Dermis microvascular lymphatic vessel endothelial cell (primary cell): ENCODE data around the gene DNASE1L1. TPM values are rescaled to one million over a fixed set of nuclear protein-coding genes. Genes with fewer than 3 reads are reported as not detected.
"Not testable (repeated sequence)": the region's sequence is repeated elsewhere in the genome, so short reads cannot be mapped to it uniquely, and the experiment has no call there.

Experiments
- DNase-seq, 2 donors: peaks; one replicate each; pipeline versions ENCODE4 v3.0.0 to v3.0.0-alpha.2; 2010; ENCODE audit warnings: low read depth in 2 of 2
- total RNA-seq: library from RNA; depleted of rRNA; stranded (reverse); fragments of >200 nt; gene quantifications from 2 replicates; pipeline ENCODE4 v1.2.1, GENCODE V29; 2014

DNASE1L1 gene
- total RNA-seq, 1 donor from 2014 or later: 105 TPM

DNA sequence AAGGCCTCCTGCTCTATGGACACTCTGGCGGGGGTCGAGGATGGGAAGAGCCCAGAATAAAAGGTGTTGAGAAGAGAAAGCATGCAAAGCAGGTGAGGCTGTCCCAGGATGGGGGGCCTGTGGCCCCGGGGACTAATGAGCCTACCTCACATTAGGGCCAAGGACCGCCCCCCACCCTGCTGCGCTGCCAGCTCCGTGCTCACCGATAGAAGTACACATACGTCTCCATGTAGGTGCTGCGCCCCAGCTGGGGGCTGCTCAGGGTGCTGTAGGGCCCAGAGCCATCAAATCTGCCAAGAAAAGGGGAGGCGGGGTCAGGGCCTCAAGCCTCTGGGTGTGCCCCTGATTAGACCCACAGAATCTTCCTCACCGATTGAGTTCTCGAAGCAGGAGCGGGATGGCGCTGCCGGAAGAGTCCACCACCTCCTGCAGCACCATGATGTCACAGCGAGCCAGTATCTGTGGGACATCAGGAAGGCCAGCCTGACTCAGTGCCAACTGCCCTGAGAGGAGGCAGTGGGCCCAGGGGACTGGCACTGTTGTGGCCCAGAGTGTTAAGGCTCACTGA is 4.3 kb downstream of the DNASE1L1 start:
- DNase-seq: no peak

DNA sequence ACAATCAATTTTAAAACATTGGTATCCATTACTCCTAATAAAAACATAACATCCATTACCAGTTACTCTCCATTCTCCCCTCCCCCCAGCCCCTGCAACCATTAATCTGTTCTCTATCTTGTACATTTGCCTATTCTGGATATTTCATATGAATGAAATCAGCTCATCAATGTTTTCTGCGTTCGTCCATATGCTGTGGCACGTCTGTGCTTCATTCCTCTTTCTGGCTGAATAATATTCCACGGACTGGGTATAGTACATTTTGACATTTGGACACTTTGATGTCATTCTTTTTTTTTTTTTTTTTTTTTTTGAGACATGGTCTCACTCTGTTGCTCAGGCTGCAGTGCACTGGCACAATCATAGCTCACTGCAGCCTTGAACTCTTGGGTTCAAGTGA is 5.2 kb downstream of the DNASE1L1 start:
- DNase-seq: no peak

DNA sequence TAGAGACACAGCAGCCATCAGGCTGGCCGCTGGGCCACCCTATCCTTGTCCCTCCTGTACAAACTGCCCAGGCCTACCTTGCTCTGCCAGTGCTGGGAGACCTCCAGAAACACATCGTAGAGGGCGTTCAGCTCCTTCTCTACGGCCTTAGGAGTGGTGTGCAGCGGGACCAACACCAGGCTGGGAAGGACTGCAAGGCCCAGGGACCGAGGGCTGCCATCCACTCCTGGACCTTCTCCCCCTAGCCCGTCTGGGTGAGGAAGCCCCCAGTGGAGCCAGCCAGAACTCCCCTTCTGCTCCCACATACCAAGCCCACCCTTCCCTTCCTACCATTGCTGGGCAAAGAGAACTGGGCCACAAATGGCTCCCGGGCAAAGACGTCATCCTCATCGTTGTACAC is 5.9 kb downstream of the DNASE1L1 start:
- DNase-seq: no peak

DNA sequence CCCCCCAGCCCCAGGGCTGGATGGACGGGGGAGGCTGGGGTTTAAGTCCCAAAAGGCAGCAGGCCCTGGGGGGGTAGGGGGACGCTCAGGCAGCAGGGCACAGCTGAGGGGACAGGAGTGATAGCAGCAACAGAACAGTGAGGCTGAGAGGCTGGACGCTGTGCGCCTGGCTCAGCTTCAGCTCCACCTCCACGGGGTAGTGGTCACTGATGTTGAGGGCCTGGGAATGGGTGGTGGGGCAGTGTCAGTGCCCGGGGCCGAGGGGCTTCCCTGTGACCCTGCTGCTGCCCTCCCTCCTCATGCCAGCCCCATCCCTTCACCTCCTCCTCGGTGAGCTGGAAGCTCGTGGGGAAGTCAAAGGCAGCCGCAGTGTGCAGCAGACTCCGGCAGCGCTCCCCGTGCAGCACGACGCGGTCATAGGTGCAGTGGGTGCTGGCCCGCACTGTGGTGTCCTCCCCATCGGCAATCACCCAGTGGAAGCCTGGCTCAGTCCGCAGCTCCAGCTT is 6.4 kb downstream of the DNASE1L1 start:
- no peak for DNase-seq

DNA sequence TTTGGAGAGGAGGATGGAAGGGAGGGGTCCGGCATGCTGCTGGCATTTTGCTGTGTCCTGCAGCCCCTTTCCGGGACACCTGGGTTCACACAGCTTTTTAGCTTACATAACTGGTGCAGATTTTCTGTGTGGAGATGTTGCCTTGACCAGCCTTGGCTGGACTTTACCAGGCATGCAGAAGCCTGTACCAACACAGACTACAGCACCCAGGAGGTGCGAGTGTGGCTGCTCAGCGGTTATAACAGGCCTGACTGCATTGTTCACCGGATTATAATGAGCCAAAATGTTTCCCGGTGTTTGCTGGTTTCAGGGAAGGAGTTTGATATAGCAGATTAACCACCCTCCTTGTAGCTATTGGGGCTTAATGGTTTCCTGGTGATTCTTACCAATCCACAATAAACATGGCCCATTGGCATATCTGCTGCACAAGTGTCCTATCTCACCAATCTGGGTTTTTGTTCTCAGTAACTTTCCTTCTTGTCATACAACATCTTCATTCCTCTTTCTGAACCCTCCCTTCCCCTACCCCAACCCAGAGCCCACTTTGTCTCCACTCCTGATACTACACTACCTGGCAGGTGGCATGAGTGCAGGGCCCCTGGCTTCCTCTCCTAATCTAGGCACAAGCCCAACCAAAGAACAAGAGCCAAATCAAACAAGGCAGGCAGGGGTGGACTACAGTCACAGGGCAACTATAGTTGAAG is 7.0 kb downstream of the DNASE1L1 start:
- DNase-seq: no peak

DNA sequence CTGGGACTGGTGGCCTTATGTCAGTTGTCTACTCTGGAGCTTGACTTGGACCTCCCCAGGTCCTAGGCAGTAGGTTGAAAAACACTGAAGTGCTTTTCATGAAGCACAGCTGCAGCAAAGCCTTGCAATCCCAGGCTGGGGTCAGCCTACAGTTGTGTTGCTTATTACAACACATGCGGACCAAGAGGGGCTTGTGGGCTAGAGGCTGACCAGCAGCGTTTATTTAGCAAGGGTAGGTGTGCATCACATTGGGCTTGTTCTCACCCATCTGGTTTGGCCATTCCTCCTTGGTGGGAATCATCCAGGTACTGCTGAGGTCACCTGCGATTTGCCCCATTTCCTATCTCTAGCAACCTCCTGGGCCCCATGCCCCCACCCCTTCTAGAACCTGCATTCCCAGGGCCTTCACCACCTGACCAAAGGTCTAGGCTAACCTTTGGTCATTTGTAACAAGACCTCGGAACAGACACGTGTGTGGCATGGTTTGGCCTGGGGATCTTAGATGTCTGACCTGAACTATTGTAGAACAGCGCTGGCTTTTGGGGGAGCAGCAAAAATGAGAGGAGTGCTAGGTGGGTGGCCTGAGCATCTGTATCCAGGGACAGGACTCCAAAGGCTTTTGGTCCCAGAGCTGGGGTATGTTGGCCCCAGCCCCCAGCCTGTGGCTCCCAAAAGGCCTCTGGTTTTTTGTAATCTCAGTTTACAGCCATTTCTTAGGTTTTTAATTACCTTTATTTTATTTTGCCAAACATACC is 7.8 kb downstream of the DNASE1L1 start:
- no peak for DNase-seq

DNA sequence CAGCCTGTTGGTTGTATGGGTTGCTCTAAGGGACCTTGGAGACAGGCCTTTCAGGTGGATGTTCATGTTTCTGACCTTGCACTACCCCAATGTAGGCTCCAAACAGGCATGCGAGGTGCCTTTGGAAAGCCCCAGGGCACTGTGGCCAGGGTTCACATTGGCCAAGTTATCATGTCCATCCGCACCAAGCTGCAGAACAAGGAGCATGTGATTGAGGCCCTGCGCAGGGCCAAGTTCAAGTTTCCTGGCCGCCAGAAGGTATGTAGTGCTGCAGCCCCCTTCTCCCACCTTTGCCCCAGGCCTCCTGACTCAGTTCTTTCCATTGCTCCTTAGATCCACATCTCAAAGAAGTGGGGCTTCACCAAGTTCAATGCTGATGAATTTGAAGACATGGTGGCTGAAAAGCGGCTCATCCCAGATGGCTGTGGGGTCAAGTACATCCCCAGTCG is 8.7 kb downstream of the DNASE1L1 start:
- DNase-seq: not testable (repeated sequence)

DNA sequence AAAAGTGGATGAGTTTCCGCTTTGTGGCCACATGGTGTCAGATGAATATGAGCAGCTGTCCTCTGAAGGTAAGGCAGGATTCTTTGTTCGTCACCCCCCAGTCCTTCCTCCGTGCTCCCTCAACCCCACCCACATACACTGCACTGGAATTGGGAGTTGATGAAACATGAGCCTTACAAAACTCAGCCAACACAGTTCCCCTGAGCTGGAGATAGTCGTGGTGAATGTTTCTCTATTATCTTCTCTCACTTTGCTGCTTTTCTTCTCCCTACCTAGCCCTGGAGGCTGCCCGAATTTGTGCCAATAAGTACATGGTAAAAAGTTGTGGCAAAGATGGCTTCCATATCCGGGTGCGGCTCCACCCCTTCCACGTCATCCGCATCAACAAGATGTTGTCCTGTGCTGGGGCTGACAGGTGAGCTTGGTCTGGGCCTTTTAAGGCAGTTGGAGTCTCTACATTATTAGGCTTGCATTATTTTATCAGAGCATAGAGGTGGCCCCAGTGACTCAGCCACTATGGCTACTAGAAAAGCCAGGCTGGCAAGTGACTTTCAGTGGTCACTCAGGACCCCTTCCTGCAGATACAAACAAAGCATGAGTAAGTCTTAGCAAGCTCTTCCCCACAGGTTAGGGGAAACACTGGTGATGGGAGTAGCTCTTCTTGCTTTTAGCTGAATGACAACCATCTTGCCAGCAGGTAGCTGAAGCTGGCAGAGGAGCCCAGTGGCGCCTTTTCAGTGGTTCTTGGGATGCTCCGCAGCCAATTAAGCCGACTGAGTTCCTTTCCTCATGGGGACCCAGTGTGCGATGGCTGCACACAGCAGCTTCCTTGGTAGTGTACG is 9.3 kb downstream of the DNASE1L1 start:
- no peak for DNase-seq

DNA sequence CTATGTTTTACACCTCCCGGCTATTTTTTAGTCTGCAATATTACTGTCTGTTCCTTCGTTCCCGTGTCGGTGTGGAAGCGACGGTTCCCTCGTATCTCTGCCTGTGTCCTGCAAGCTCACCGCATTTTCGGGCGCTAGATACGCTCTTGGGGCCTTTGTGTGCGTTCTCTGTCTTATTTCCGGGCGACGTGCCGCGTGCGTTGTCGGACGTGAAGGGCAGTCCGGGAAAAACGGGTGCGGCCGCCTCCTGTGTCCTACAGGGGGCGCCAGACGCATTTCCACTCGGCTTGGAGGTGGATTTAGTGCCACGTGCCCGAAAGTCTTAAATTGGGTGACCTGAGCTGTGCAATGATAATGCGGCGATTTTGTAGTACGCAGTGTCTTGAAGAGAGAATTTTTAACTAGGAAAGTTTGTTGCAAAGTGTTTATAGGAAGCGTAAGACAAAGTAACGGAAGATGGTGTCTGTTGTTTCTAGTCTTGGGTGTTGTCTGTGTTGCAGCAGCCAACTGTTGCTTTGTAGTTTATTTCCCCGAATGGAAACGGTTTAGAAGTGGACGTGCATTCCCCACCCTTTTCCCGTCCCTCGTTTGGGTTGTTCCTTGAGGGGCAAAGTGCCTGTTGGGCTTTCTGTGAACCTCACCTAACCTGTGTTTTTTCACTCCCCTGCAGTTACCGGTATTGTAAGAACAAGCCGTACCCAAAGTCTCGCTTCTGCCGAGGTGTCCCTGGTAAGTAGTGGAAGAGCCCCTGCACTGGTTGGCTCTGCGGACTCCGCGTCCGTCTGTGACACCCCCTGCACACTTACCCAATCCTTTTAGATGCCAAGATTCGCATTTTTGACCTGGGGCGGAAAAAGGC is 10.2 kb downstream of the DNASE1L1 start:
- DNase-seq: peak; percentile 60 to 86

DNA sequence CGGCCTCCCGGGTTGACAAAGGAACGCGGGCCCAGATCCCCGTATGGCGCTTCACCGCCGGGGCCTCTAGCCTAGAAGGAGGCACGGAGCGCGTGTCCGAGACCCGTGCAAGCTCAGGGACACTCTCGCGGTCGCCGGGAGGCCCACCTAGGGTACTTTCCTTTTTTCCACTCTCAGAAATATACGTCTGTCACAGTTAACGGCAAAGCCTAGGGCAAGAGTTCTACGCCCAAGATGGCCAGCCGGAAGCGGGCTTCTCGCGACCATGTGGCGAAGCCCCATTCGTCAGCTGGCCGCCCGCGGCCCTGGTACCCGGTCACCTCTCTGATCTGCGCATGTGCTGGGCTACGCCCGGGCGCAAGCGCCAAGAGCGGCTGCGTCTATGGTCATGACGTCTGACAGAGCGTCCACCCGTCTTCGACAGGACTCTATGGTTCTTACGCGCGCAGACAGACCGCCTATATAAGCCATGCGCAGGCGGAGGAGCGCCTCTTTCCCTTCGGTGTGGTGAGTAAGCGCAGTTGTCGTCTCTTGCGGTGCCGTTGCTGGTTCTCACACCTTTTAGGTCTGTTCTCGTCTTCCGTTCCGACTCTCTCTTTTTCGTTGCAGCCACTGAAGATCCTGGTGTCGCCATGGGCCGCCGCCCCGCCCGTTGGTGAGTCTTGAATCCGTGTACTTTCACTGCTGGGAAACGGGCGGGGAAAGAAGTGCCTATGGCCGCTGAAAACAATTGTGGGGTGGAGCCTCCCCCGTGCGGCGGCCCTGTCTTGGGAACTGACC is 11.0 kb downstream of the DNASE1L1 start, which contains the start of gene RPL10:
Gene RPL10 (plus strand): TSS at position 490 of the 780 bp plus-strand sequence. CDS start 143 bp downstream, at position 633.
- DNase-seq: peak; percentile 95 to 97

DNA sequence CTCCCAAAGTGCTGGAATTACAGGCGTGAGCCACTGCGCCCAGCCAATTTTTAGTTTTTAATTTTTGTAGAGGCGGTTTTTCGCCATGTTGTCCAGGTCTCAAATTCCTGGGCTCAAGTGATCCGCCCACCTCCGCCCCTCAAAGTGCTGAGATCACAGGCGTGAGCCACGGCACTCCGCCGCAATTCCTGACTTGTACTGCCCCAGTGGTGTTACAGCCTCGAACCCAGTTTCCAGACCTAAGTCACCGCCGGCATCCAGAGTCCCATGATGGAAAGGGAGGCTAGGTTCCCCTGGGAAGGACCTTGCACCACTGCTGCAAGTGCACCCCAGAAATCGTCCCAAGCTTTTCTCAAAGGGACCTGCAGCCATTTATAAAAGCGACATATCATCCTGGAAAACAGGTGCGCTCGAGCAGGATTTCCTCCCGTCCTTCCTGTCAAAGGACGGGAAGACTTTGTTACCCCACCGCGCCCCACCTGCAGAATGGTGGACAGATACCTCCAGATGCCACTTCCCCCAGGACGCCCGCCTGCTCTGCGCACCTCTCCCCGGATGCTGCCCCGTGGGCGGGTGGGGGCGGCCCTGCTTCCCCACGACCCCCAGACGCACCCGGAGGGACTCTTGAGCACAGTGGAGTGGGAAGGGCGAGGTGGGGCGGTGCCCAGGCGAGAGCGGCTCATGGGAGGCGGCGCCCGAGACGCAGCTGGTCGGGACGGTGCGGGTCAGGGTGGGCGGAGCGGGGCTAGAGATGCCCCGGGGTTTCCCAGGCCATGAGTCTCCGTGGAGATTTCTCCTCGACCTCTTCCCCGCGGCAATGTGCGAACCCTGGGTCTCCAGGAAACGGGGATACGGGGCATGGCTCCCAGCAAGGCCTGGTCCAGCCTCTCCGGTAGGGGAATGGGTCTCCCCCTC is 11.8 kb downstream of the DNASE1L1 start:
- peak in 1 of 2 donors; percentile 79 for DNase-seq

DNA sequence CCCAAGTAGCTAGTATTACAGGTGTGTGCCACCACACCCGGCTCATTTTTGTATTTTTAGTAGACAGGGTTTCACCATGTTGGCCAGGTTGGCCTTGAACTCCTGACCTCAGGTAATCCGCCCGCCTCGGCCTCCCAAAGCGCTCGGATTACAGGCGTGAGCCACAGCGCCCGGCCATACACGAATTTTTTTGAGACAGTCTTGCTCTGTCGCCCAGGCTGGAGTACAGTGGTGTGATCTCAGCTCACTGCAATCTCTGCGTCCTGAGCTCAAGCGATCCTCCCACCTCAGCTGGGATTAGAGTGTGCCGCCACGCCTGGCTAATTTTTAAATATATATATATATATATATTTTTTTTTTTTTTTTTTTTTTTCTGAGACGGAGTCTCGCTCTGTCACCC is 12.7 kb downstream of the DNASE1L1 start:
- not testable (repeated sequence) for DNase-seq

DNA sequence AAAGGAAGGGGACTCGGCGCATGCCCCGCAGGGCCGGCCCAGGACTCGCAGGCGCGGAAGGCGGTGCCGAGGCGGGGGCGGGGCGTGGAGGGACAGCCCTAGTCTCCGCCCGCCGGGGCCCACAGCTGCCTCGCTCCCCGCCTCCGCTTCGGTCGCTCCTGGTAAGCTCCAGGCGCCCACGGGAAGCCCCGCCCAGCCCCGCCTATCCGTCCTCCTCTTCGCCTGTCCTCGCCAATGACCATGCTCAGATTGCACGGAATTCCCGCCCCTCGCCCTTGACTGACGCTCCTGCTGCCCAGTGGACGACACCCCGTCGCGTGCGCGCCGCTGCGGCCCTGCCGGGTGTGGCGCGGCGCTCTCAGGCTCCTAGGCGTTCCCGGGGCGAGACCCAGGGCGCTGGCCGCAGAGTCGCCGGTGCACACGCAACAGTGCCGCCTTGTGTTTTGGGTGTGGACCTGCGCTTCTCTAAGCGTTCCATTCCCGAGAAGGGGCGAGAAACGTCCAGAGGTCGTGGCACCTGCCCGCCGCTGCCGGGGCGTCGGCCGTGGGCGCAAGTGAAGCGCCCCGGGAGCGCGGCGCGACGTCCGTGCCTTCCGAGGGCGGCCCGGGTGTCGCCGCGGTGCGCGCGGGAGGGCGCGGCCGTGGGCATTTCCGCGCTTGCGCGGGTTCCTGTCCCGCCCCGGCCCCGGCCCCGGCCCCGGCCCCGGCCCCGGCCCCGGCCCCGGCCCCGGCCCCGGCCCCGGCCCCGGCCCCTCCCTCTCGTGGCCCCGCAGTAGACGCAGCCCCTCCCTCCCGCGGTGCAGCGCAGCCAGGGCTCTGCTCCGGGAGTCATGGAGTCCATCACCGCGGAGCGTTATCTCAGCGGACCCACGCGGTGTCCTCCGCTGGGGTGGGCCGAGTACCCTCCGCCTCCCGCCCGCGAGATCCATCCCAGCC is 19.0 kb downstream of the DNASE1L1 start:
- not testable (repeated sequence) for DNase-seq

DNA sequence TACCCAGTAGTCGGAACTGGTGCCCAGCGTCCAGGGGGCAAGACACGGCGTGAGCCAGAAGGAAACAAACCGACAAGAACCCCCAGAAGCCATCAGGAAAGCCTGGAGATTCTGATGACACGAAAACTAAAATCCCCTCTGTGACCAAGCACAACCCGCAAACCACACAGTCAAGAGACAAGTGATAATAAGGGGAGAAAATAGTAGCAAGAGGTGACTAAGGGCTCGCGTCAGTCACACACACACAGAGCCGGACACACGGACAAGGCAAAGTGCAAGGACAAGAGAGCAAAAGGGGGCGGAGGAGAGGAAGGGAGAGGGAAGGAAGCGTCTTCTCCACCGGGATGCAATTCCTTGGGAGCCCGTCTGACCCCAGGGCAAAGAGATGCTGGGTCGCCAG is 20.4 kb downstream of the DNASE1L1 start:
- not testable (repeated sequence) for DNase-seq

DNA sequence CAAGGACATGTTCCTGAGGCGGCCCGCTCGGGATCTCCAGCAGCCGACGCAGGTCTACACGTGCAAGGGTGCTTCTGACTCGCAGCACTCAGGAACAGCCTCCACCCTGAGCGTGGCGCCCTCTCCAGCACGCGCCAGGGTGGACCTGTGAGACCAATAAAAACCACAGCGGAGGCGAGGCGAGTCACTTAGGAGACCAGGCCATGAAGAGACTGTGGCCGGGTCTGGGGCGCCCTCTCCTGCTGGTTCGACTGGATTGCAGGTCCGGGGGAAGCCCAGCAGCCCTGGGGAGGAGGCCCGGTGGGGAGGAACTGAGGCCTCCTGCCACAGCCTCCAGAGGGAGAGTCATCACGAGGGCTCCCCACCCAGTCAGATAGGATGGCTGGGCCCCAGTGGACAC is 21.0 kb downstream of the DNASE1L1 start:
- not testable (repeated sequence) for DNase-seq

DNA sequence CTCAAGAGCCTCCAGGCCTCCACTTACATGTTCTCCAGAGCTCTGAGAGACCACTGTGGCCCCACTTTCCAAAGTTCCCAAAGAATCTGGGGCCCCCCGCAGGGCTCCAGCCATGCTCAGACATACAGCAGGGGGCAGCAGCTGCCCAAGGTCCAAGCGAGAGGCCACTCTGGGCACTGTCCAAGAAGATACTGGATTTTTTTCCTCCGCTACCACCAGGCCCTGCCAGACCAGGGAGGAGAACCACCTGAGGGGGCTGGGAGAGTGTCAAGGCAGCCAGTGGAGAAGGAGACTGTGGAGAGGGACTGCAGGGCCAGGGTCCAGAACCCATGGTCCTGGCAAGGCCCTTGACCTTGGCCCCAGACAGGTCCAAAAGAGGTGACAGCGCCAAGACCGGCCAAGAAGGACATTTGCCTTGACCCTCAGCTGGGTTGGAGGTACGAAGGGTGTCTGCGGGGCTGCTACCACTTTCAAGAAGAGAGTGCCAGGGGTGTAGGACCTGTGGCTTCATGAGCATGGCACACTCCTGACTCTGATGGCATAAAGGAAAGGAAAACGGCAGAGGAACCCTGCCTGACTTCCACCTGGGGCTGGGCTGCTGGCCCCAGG is 24.7 kb downstream of the DNASE1L1 start:
- DNase-seq: no peak
